ENCODE measurements around the gene ZNF155. TPM values are rescaled to one million over a fixed set of nuclear protein-coding genes. Genes with fewer than 3 reads are reported as not detected.

Gene ZNF155
- total and polyA plus RNA-seq, 5 donors = 6.0 to 11.5 (median 6.9) TPM

Other genes starting within 250 kb of the ZNF155 start
- 10 to 100 TPM; 14.8 to 21.0 (median 15.8) TPM for gene SMG9, start 229.2 kb upstream of the ZNF155 start, total RNA-seq
- gene SMG9, start 229.2 kb upstream of the ZNF155 start, polyA plus RNA-seq = 11.7 TPM
- 1 to 10 TPM in 1 of 4 donors, under 1 TPM in 2, not detected in 1; 0.26 to 1.4 (median 0.32) TPM for gene KCNN4, start 203.2 kb upstream of the ZNF155 start, total RNA-seq
- 0.34 TPM for gene KCNN4, start 203.2 kb upstream of the ZNF155 start, polyA plus RNA-seq
- 1 to 10 TPM in 2 of 4 donors, under 1 TPM in 2; 0.28 to 2.5 (median 0.90) TPM for gene LYPD5, start 181.7 kb upstream of the ZNF155 start, total RNA-seq
- 0.34 TPM for gene LYPD5, start 181.7 kb upstream of the ZNF155 start, polyA plus RNA-seq
- gene ZNF283, start 156.9 kb upstream of the ZNF155 start, total RNA-seq = 10 to 100 TPM; 10.7 to 13.8 (median 11.3) TPM
- gene ZNF283, start 156.9 kb upstream of the ZNF155 start, polyA plus RNA-seq = 4.7 TPM
- 10 to 100 TPM in 1 of 4 donors, 1 to 10 TPM in 3; 6.2 to 11.3 (median 6.8) TPM for gene ZNF404, start 100.2 kb upstream of the ZNF155 start, total RNA-seq
- gene ZNF404, start 100.2 kb upstream of the ZNF155 start, polyA plus RNA-seq = 12.2 TPM
- 1 to 10 TPM; 8.1 to 9.0 (median 8.6) TPM for gene ZNF45, start 48.9 kb upstream of the ZNF155 start, total RNA-seq
- 2.7 TPM for gene ZNF45, start 48.9 kb upstream of the ZNF155 start, polyA plus RNA-seq
- gene ZNF221, start 33.0 kb upstream of the ZNF155 start, total RNA-seq = 1 to 10 TPM; 4.5 to 7.3 (median 5.8) TPM
- 2.9 TPM for gene ZNF221, start 33.0 kb upstream of the ZNF155 start, polyA plus RNA-seq
- gene ZNF230, start 18.8 kb downstream of the ZNF155 start, total RNA-seq = 1 to 10 TPM; 3.4 to 4.2 (median 3.7) TPM
- gene ZNF230, start 18.8 kb downstream of the ZNF155 start, polyA plus RNA-seq = 1.9 TPM
- 1 to 10 TPM; 3.6 to 4.6 (median 4.0) TPM for gene ZNF222, start 41.2 kb downstream of the ZNF155 start, total RNA-seq
- gene ZNF222, start 41.2 kb downstream of the ZNF155 start, polyA plus RNA-seq = 3.8 TPM
- gene ZNF223, start 67.8 kb downstream of the ZNF155 start, total RNA-seq = 1 to 10 TPM; 3.2 to 5.9 (median 4.5) TPM
- 3.6 TPM for gene ZNF223, start 67.8 kb downstream of the ZNF155 start, polyA plus RNA-seq
- 1 to 10 TPM; 2.0 to 2.7 (median 2.4) TPM for gene ZNF284, start 88.0 kb downstream of the ZNF155 start, total RNA-seq
- 1.00 TPM for gene ZNF284, start 88.0 kb downstream of the ZNF155 start, polyA plus RNA-seq
- 10 to 100 TPM; 14.9 to 17.0 (median 15.9) TPM for gene ZNF224, start 110.2 kb downstream of the ZNF155 start, total RNA-seq
- 10.1 TPM for gene ZNF224, start 110.2 kb downstream of the ZNF155 start, polyA plus RNA-seq
- gene ZNF225, start 129.2 kb downstream of the ZNF155 start, total RNA-seq = 1 to 10 TPM; 3.6 to 4.2 (median 3.9) TPM
- 1.9 TPM for gene ZNF225, start 129.2 kb downstream of the ZNF155 start, polyA plus RNA-seq
- gene ZNF234, start 157.4 kb downstream of the ZNF155 start, total RNA-seq = 10 to 100 TPM in 1 of 4 donors, 1 to 10 TPM in 3; 9.6 to 10.6 (median 9.9) TPM
- 4.4 TPM for gene ZNF234, start 157.4 kb downstream of the ZNF155 start, polyA plus RNA-seq
- gene ZNF226, start 180.9 kb downstream of the ZNF155 start, total RNA-seq = 10 to 100 TPM; 19.4 to 23.0 (median 22.2) TPM
- 24.8 TPM for gene ZNF226, start 180.9 kb downstream of the ZNF155 start, polyA plus RNA-seq
- 10 to 100 TPM; 13.2 to 16.0 (median 15.0) TPM for gene ZNF227, start 228.3 kb downstream of the ZNF155 start, total RNA-seq
- 5.2 TPM for gene ZNF227, start 228.3 kb downstream of the ZNF155 start, polyA plus RNA-seq

All from right cardiac atrium (tissue), 5 donors.